Osteoblast (primary cell): ENCODE data around the gene NR3C1. TPM values are rescaled to one million over a fixed set of nuclear protein-coding genes. Genes with fewer than 3 reads are reported as not detected.

Experiments used
- DNase-seq: peaks from one replicate; pipeline ENCODE4 v3.0.0; 2011; ENCODE audit warnings: low spot score, mixed read lengths; ENCODE audit not compliant: insufficient read length; ENCODE audit errors: missing footprints
- H2AFZ ChIP-seq: 2 replicates; pipeline ENCODE4 v1.6.0; 2011; ENCODE audit warnings: mild to moderate bottlenecking, low read length
- H3K27ac ChIP-seq: 2 replicates; pipeline ENCODE4 v1.5.1; 2011; ENCODE audit warnings: mild to moderate bottlenecking, low read depth, low read length, moderate library complexity
- H3K27me3 ChIP-seq: 2 replicates; pipeline ENCODE4 v1.6.0; 2012; ENCODE audit warnings: mild to moderate bottlenecking, control low read depth, inconsistent platforms, low read length, moderate library complexity; ENCODE audit not compliant: insufficient read depth
- H3K36me3 ChIP-seq: 2 replicates; pipeline ENCODE4 v1.5.1; 2011; ENCODE audit warnings: mild to moderate bottlenecking, low read length, control low read depth, moderate library complexity; ENCODE audit not compliant: insufficient read depth
- H3K4me1 ChIP-seq: 2 replicates; pipeline ENCODE4 v1.5.1; 2011; ENCODE audit warnings: mild to moderate bottlenecking, low read length, control low read depth, moderate library complexity; ENCODE audit not compliant: insufficient read depth
- H3K4me2 ChIP-seq: 2 replicates; pipeline ENCODE4 v1.6.0; 2011; ENCODE audit warnings: mild to moderate bottlenecking, low read length; ENCODE audit not compliant: insufficient read depth
- H3K4me3 ChIP-seq: fragments of 200-600 bp; sonication (generic); 3 replicates; pipeline ENCODE4 v1.5.1; 2012; ENCODE audit warnings: mild to moderate bottlenecking, low read length, inconsistent platforms; ENCODE audit not compliant: insufficient read depth
- H3K79me2 ChIP-seq: 2 replicates; pipeline ENCODE4 v1.6.0; 2012; ENCODE audit warnings: mild to moderate bottlenecking, low read length, control low read depth, inconsistent platforms; ENCODE audit not compliant: insufficient read depth
- H3K9me3 ChIP-seq: 2 replicates; pipeline ENCODE4 v1.5.1; 2011; ENCODE audit warnings: low read depth, low read length, control low read depth
- H4K20me1 ChIP-seq: 2 replicates; pipeline ENCODE4 v1.6.0; 2012; ENCODE audit warnings: mild to moderate bottlenecking, low read length, control low read depth; ENCODE audit not compliant: insufficient read depth
- total RNA-seq: library from RNA; depleted of rRNA; stranded (reverse); fragments of >200 nt; gene quantifications from 2 replicates; pipeline ENCODE4 v1.2.3, GENCODE V29; 2012
- TF ChIP-seq, protein P1 (sequence below): IDR thresholded peaks from 2 replicates; pipeline ENCODE4 v1.5.1; 2011; ENCODE audit warnings: mild to moderate bottlenecking, low read depth, low read length, moderate library complexity; ENCODE audit errors: extremely low read depth

NR3C1 gene
- total RNA-seq, 1 donor, result 119 TPM

DNA sequence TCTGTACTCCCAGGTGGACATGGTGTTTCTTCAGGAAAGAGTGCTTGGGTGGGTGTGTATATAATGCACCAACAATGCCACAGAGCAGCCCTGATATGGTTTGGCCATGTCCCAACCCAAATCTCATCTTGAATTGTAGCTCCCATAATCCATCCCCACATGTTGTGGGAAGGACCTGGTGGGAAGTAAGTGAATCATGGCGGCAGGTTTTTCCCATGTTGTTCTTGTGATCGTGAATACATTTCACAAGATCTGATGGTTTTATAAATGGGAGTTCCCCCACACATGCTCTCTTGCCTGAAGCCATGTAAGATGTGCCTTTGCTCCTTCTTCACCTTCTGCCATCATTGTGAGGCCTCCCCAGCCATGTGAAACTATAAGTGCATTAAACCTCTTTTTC, 158.5 kb downstream of the NR3C1 start:
- no peaks in the 10 kb centered on the region for H3K36me3 ChIP-seq
- H3K27ac ChIP-seq, result peak overlapping the region; percentile 99
- H3K79me2 ChIP-seq, result no peaks in the 10 kb centered on the region
- TF ChIP-seq, protein P1, sequence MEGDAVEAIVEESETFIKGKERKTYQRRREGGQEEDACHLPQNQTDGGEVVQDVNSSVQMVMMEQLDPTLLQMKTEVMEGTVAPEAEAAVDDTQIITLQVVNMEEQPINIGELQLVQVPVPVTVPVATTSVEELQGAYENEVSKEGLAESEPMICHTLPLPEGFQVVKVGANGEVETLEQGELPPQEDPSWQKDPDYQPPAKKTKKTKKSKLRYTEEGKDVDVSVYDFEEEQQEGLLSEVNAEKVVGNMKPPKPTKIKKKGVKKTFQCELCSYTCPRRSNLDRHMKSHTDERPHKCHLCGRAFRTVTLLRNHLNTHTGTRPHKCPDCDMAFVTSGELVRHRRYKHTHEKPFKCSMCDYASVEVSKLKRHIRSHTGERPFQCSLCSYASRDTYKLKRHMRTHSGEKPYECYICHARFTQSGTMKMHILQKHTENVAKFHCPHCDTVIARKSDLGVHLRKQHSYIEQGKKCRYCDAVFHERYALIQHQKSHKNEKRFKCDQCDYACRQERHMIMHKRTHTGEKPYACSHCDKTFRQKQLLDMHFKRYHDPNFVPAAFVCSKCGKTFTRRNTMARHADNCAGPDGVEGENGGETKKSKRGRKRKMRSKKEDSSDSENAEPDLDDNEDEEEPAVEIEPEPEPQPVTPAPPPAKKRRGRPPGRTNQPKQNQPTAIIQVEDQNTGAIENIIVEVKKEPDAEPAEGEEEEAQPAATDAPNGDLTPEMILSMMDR, result no peak
- H3K4me3 ChIP-seq, result peak overlapping the region; percentile 59
- peaks cover 62% of the 10 kb centered on the region for H3K4me1 ChIP-seq
- no peak overlapping the region for H2AFZ ChIP-seq
- H3K9me3 ChIP-seq, result no peaks in the 10 kb centered on the region
- DNase-seq, result no peak
- peak overlapping the region; percentile 86 for H3K4me2 ChIP-seq
- H4K20me1 ChIP-seq, result no peaks in the 10 kb centered on the region
- H3K27me3 ChIP-seq, result no peaks in the 10 kb centered on the region

GRCh38 chr5:143244000-143244736, 159.3 kb downstream of the NR3C1 start:
- H3K9me3 ChIP-seq, result no peaks in the 10 kb centered on the region
- peak overlapping the region; percentile 41 for H2AFZ ChIP-seq
- peak overlapping the region; percentile 86 for H3K4me2 ChIP-seq
- no peaks in the 10 kb centered on the region for H3K36me3 ChIP-seq
- H3K4me3 ChIP-seq, result peak overlapping the region; percentile 59
- TF ChIP-seq, protein P1, result no peak
- no peaks in the 10 kb centered on the region for H3K27me3 ChIP-seq
- no peaks in the 10 kb centered on the region for H4K20me1 ChIP-seq
- H3K27ac ChIP-seq, result peak overlapping the region; percentile 99
- DNase-seq, result peak; percentile 86
- peaks cover 56% of the 10 kb centered on the region for H3K4me1 ChIP-seq
- H3K79me2 ChIP-seq, result no peaks in the 10 kb centered on the region

DNA sequence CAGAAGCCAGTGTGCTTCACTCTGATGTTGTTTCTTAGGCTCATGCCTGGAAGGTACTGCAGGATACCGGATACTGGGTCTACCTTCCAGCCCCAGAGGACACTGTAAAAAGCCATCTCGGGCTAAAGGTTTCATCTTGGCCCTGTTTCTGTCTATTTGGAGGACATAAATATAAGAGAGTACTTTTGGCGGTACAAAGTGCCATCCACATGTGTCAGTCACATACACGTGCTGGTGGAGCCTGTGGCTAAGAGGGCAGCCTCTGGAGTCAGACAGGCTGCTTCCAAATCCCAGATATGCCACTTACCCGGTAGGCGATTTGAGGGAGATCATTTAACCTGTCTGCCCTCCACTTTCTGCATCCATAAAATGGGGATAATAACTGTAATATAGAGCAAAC, 160.4 kb downstream of the NR3C1 start:
- no peaks in the 10 kb centered on the region for H3K79me2 ChIP-seq
- H3K27me3 ChIP-seq, result no peaks in the 10 kb centered on the region
- H3K4me3 ChIP-seq, result no peak overlapping the region
- TF ChIP-seq, protein P1, result no peak
- peak overlapping the region; percentile 86 for H3K4me2 ChIP-seq
- no peak overlapping the region for H2AFZ ChIP-seq
- H3K4me1 ChIP-seq, result peaks cover 49% of the 10 kb centered on the region
- no peaks in the 10 kb centered on the region for H4K20me1 ChIP-seq
- peak overlapping the region; percentile 99 for H3K27ac ChIP-seq
- no peaks in the 10 kb centered on the region for H3K9me3 ChIP-seq
- no peaks in the 10 kb centered on the region for H3K36me3 ChIP-seq
- DNase-seq, result no peak

DNA sequence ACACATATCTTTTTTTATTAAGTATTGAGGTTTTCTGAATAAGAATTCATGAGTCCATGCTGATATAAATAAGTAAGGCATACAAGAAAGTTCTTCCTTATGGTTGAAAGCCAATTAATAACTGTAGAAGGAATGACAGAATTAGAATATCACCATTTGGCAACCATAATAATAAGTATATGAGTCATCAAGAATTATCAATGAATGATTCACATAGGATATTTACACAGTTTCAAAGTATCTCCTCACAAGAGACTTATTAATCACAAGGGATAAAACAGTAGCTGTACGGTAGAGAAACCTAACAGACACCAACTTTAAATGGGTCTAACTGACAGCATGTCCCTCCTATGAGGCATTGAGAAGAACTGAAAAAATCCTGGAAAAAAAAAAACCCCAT, 161.6 kb downstream of the NR3C1 start:
- Histone ChIP-seq H3K4me3 (no peak overlapping the region), H3K27me3 (no peaks in the 10 kb centered on the region), H3K79me2 (no peaks in the 10 kb centered on the region), H3K36me3 (no peaks in the 10 kb centered on the region), H3K9me3 (no peaks in the 10 kb centered on the region), H2AFZ (no peak overlapping the region), H4K20me1 (no peaks in the 10 kb centered on the region), H3K4me2 (no peak overlapping the region), H3K4me1 (peaks cover 49% of the 10 kb centered on the region), H3K27ac (peak overlapping the region; percentile 99)
- TF ChIP-seq, protein P1, result no peak
- no peak for DNase-seq
